Breast epithelium (tissue), 3 donors: ENCODE results near the gene MRPL38.

Source experiments
- CTCF ChIP-seq, 3 donors: fragments of 450-650 bp; IDR thresholded peaks; one replicate each; pipeline ENCODE4 v1.5.1; 2016 to 2017; ENCODE audit warnings: antibody characterized with exemption in 3 of 3, mild to moderate bottlenecking in 3 of 3, moderate library complexity in 3 of 3
- POLR2A ChIP-seq: fragments of 450-650 bp; IDR thresholded peaks from one replicate; pipeline ENCODE4 v1.6.1; 2016; ENCODE audit warnings: antibody characterized with exemption, mild to moderate bottlenecking, moderate library complexity
- POLR2AphosphoS5 ChIP-seq, 3 donors: sonication (generic); formaldehyde crosslinking; IDR thresholded peaks; one replicate each; pipeline ENCODE4 v1.6.1; 2017; ENCODE audit warnings: antibody characterized with exemption in 3 of 3

- TF ChIP-seq CTCF (IDR thresholded peaks at IDR 0.05), result peak in 2 of 3 donors; percentile 8 to 16
- TF ChIP-seq POLR2A, result no peak
- TF ChIP-seq POLR2AphosphoS5 (IDR thresholded peaks at IDR 0.05), result no peak
Observed at GRCh38 chr17:75856062-75856756, 48.5 kb downstream of the MRPL38 start.
